ENCODE data around the gene LRP1. TPM values are rescaled to one million over a fixed set of nuclear protein-coding genes. Genes with fewer than 3 reads are reported as not detected.

Gene LRP1
- total RNA-seq, 1 donor from 2014 or later: 95.7 TPM

GRCh38 chr12:57207731-57208630 lies 79.7 kb downstream of the LRP1 start:
- no peaks in the 10 kb centered on the region for H3K27me3 Mint-ChIP-seq
- no peak overlapping the region for H3K4me3 Mint-ChIP-seq (ENCODE audit: low read depth)
- no peak overlapping the region for H3K27ac Mint-ChIP-seq
- no peaks in the 10 kb centered on the region for H3K9me3 Mint-ChIP-seq (ENCODE audit: low read depth)
- peaks cover 13% of the 10 kb centered on the region for H3K36me3 Mint-ChIP-seq (ENCODE audit: insufficient read depth)
- DNase-seq (ENCODE audit: low spot score, unreplicated experiment): no peak
- no peak for TF ChIP-seq CTCF (IDR thresholded peaks at IDR 0.05; ENCODE audit: unreplicated experiment)
- no peaks in the 10 kb centered on the region for H3K4me1 Mint-ChIP-seq (ENCODE audit: low read depth)

- peaks cover 5% of the 10 kb centered on the region for H3K27me3 Mint-ChIP-seq
- H3K4me3 Mint-ChIP-seq (ENCODE audit: low read depth): no peak overlapping the region
- H3K27ac Mint-ChIP-seq: no peak overlapping the region
- no peak for TF ChIP-seq CTCF (IDR thresholded peaks at IDR 0.05; ENCODE audit: unreplicated experiment)
- no peaks in the 10 kb centered on the region for H3K9me3 Mint-ChIP-seq (ENCODE audit: low read depth)
- H3K36me3 Mint-ChIP-seq (ENCODE audit: insufficient read depth): peaks cover 12% of the 10 kb centered on the region
- H3K4me1 Mint-ChIP-seq (ENCODE audit: low read depth): peaks cover 5% of the 10 kb centered on the region
- DNase-seq (ENCODE audit: low spot score, unreplicated experiment): no peak
Observed at GRCh38 chr12:57208631-57209282, 80.5 kb downstream of the LRP1 start.

GRCh38 chr12:57209916-57210315 lies 81.6 kb downstream of the LRP1 start:
- Mint-ChIP-seq H3K4me3 (ENCODE audit: low read depth) (no peak overlapping the region), H3K27me3 (peaks cover 17% of the 10 kb centered on the region), H3K9me3 (ENCODE audit: low read depth) (no peaks in the 10 kb centered on the region), H3K4me1 (ENCODE audit: low read depth) (peaks cover 12% of the 10 kb centered on the region), H3K36me3 (ENCODE audit: insufficient read depth) (peaks cover 11% of the 10 kb centered on the region), H3K27ac (no peak overlapping the region)
- TF ChIP-seq CTCF (IDR thresholded peaks at IDR 0.05; ENCODE audit: unreplicated experiment): no peak
- DNase-seq (ENCODE audit: low spot score, unreplicated experiment): no peak

GRCh38 chr12:57210461-57210860 lies 82.2 kb downstream of the LRP1 start:
- TF ChIP-seq CTCF (IDR thresholded peaks at IDR 0.05; ENCODE audit: unreplicated experiment): no peak
- H3K4me3 Mint-ChIP-seq (ENCODE audit: low read depth): no peak overlapping the region
- peaks cover 15% of the 10 kb centered on the region for H3K4me1 Mint-ChIP-seq (ENCODE audit: low read depth)
- H3K27ac Mint-ChIP-seq: no peak overlapping the region
- DNase-seq (ENCODE audit: low spot score, unreplicated experiment): no peak
- H3K36me3 Mint-ChIP-seq (ENCODE audit: insufficient read depth): peaks cover 11% of the 10 kb centered on the region
- H3K9me3 Mint-ChIP-seq (ENCODE audit: low read depth): no peaks in the 10 kb centered on the region
- peaks cover 22% of the 10 kb centered on the region for H3K27me3 Mint-ChIP-seq

GRCh38 chr12:57210926-57211692 lies 82.8 kb downstream of the LRP1 start:
- peaks cover 11% of the 10 kb centered on the region for H3K36me3 Mint-ChIP-seq (ENCODE audit: insufficient read depth)
- H3K27me3 Mint-ChIP-seq: peaks cover 28% of the 10 kb centered on the region
- no peak overlapping the region for H3K4me3 Mint-ChIP-seq (ENCODE audit: low read depth)
- no peak for DNase-seq (ENCODE audit: low spot score, unreplicated experiment)
- no peak overlapping the region for H3K27ac Mint-ChIP-seq
- TF ChIP-seq CTCF (IDR thresholded peaks at IDR 0.05; ENCODE audit: unreplicated experiment): no peak
- H3K4me1 Mint-ChIP-seq (ENCODE audit: low read depth): peaks cover 19% of the 10 kb centered on the region
- H3K9me3 Mint-ChIP-seq (ENCODE audit: low read depth): no peaks in the 10 kb centered on the region
